HFF-Myc (cell line): ENCODE measurements around the gene LARGE1.

Experiments used
- DNase-seq: peaks from one replicate; pipeline ENCODE4 v3.0.0-alpha.2; 2011; ENCODE audit warnings: low read depth; ENCODE audit errors: extremely low read depth
- H3K4me3 ChIP-seq: replicated peaks from 2 replicates; pipeline ENCODE4 v1.5.1; 2011; ENCODE audit warnings: low read depth, mild to moderate bottlenecking, control low read depth, low read length
- TF ChIP-seq, protein P1 (sequence below): IDR thresholded peaks from 2 replicates; pipeline ENCODE4 v1.5.1; 2012; ENCODE audit warnings: mild to moderate bottlenecking, low read depth, low read length, control low read depth; ENCODE audit errors: missing control alignments

LARGE1 gene

DNA sequence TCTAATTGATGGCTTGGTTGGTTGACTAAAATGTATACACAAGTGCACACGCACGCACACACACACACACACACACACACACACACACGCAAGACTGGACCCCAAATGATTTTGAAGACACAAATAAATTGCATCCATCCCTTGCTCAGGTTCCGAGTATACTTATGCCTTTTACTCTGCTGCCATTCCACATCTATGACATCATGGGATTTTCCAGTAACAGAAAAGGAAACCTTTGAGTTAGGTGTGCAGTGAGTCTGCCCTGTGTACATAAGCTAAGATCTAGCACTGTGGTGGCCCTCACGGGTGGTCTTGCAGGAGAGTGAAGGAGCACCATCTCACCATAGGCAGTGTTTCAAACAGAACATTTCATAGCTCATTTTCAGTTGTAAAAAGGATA lies 20.5 kb upstream of the LARGE1 start:
- TF ChIP-seq, protein P1, sequence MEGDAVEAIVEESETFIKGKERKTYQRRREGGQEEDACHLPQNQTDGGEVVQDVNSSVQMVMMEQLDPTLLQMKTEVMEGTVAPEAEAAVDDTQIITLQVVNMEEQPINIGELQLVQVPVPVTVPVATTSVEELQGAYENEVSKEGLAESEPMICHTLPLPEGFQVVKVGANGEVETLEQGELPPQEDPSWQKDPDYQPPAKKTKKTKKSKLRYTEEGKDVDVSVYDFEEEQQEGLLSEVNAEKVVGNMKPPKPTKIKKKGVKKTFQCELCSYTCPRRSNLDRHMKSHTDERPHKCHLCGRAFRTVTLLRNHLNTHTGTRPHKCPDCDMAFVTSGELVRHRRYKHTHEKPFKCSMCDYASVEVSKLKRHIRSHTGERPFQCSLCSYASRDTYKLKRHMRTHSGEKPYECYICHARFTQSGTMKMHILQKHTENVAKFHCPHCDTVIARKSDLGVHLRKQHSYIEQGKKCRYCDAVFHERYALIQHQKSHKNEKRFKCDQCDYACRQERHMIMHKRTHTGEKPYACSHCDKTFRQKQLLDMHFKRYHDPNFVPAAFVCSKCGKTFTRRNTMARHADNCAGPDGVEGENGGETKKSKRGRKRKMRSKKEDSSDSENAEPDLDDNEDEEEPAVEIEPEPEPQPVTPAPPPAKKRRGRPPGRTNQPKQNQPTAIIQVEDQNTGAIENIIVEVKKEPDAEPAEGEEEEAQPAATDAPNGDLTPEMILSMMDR = no peak
- no peak overlapping the region for H3K4me3 ChIP-seq
- DNase-seq = no peak

DNA sequence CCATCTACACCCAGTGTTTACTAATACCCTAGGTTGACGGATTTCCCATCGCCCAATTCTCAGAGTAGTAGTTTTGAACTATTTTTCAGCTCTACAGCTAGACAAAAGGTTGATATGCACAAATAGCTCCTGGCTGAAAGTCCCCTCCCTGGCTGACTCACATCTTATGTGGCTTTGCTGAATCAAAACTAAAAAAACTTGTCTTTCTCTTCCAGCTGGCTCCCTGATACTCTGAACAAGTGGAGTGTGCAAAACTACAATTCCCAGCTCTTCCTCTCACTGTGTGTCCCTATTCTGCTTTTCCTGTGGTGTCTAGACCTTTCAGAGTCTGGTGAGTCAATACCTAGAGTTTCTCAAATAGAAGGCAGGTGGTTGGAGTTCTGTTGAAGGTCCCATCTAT lies 12.7 kb upstream of the LARGE1 start:
- no peak overlapping the region for H3K4me3 ChIP-seq
- TF ChIP-seq, protein P1 = no peak
- no peak for DNase-seq

DNA sequence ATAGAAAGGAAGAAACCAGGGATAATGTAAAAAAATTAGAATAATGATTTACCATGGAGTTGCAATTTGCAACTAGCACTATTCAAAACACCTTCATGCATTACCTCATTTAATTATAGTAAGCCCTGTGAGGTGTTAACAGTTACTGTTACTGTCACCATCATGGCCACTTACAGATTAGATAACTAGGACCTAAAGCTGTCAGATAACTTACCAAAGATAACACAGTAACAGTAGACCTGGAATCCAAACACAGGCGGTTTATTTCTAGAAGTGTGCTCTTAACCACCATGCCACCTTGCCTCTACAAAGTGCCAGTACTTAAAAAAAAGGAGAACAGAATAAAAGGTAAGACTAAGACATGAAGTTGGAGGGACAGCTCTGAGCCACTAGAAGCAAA lies 11.1 kb upstream of the LARGE1 start:
- H3K4me3 ChIP-seq = no peak overlapping the region
- TF ChIP-seq, protein P1 = no peak
- no peak for DNase-seq

DNA sequence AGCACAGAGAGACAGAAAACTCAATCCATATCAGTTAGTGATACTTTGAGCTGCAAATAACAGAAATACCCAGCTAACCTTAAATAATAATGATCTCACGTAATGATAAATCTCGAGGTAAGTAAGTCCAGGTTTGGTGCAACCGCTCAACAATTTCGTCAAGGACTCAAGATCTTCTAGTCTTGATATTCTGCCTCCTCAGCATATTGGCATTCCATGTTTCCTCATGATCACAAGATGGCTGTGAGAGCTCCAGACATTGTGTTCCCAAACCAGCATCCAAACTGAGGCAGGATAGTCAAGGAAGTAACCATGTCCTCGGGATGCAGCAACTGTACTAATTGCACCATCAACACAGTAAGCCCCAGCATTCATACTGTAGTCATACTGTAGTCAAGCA lies 7.5 kb upstream of the LARGE1 start:
- no peak overlapping the region for H3K4me3 ChIP-seq
- TF ChIP-seq, protein P1 = no peak
- DNase-seq = no peak

DNA sequence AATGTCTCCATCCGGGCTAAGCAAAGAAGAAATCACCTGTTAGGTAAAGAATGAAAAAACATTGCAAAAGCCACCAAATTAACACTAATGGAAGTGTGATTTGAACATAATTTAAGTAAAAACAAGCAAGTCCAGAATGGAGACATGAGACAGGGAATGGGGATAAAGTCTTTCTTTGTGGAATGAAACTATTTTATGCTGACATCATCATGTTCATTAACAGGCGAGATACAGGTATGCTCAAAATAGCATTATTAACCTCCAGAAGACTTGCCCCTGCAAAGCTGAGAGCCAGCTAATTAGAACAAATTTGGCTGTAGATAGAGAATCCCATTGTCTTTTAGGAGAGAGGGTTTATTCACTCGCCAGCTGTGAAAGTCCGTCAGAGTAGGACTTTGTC lies 4.9 kb upstream of the LARGE1 start:
- TF ChIP-seq, protein P1 = no peak
- no peak for DNase-seq
- no peak overlapping the region for H3K4me3 ChIP-seq

DNA sequence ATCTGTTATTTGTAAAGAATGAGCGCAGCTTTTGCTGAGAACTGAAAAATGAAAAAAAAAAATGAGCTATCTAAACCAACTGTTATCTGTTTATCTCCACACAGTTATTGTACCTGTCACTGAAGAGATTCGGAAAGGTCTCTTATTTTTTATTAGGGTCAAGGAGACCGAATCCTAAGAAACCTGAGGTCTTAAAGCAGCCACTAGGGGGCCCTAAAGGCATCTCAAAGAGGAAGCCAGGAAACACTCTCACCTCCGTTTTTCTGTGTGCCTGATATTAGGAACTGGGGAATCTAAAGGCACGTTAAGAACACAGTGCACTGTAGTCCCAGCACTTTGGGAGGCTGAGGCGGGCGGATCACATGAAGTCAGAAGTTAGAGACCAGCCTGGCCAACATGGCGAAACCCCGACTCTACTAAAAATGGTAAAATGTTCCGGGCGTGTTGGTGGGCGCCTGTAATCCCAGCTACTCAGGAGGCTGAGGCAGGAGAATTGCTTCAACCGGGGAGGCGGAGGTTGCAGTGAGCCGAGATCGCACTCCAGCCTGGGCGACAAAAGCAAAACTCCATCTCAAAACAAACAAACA lies 3.5 kb upstream of the LARGE1 start:
- H3K4me3 ChIP-seq = no peak overlapping the region
- DNase-seq = peak; percentile 52
- TF ChIP-seq, protein P1 = peak; percentile 81

DNA sequence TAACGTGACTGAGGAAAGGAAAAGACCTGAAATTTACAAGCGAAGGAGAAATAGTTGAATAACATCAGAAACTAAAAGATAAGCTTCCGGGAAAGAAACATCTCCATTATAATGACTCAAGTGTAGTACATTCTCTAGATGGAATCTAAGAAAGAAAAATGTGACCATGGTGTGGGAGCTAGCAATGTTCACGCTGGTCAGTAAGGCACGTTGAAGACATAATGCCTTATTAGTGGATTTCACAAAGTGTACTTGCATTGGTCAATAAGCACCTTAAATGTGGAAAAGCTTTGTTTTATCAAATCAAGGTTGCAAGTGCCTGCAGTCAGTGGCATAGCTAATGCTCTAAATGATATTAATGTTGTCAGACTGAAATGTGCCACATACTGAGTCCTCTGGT lies 2.8 kb upstream of the LARGE1 start:
- peak overlapping the region; percentile 53 for H3K4me3 ChIP-seq
- no peak for DNase-seq
- TF ChIP-seq, protein P1 = no peak
